Measurements from ENCODE around the gene PITHD1.
"Not testable (repeated sequence)": the region's sequence is repeated elsewhere in the genome, so short reads cannot be mapped to it uniquely, and the experiment has no call there.

The PITHD1 gene

GRCh38 chr1:23774174-23774880 lies 3.9 kb upstream of the PITHD1 start:
- no peak for DNase-seq (ENCODE audit: low read depth)

- DNase-seq (ENCODE audit: low read depth): no peak
These were observed 2.0 kb upstream of the PITHD1 start for GRCh38 chr1:23776217-23776616.

DNA sequence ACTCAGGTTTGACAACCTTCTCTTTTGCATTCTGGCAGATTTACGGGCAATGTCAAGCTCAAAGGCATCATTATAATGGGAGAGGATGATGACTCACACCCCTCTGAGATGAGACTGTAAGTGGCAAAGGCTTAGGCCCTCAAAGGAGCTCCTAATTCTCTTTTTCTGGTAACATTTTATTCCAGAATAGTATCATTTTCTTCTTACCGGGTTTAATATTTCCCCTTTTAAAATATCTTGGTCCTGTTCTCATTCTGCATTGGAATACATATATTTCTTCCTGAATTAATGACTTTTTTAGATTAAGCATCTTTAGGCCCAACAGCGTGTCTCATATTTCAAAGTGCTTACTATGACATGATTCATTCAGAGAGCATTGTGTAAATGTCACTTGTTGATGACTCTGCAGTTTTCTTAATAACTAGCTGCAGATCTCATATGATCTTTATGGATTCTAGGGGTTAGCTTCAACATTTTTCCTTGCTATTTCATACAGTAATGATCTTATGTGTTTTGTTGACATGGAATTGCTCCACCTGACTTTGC lies 1.7 kb downstream of the PITHD1 start:
- DNase-seq (ENCODE audit: low read depth): peak; percentile 81

- not testable (repeated sequence) for DNase-seq (ENCODE audit: low read depth)
These were observed 4.9 kb downstream of the PITHD1 start for GRCh38 chr1:23783141-23783540.

GRCh38 chr1:23784846-23785245 lies 6.6 kb downstream of the PITHD1 start:
- no peak for DNase-seq (ENCODE audit: low read depth)

- no peak for DNase-seq (ENCODE audit: low read depth)
These were observed 9.5 kb downstream of the PITHD1 start for GRCh38 chr1:23787701-23788100.

DNA sequence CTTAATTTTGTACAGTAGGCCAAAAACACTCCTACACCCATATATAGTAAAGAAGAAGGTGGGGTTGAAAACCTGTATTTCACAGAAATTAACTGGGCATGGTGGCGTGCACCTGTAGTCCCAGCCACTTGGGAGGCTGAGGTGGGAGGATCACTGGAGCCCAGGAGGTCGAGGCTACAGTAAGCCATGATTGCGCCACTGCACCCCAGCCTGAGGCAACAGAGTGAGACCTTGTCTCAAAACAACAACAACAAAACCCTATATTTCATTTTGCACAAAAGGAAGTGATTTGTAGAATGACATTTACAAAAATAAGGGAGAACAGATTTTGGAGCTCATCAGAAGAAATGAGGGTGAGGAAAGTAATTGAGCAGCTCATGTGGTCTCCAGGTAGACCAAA lies 10.5 kb downstream of the PITHD1 start:
- no peak for DNase-seq (ENCODE audit: low read depth)

DNA sequence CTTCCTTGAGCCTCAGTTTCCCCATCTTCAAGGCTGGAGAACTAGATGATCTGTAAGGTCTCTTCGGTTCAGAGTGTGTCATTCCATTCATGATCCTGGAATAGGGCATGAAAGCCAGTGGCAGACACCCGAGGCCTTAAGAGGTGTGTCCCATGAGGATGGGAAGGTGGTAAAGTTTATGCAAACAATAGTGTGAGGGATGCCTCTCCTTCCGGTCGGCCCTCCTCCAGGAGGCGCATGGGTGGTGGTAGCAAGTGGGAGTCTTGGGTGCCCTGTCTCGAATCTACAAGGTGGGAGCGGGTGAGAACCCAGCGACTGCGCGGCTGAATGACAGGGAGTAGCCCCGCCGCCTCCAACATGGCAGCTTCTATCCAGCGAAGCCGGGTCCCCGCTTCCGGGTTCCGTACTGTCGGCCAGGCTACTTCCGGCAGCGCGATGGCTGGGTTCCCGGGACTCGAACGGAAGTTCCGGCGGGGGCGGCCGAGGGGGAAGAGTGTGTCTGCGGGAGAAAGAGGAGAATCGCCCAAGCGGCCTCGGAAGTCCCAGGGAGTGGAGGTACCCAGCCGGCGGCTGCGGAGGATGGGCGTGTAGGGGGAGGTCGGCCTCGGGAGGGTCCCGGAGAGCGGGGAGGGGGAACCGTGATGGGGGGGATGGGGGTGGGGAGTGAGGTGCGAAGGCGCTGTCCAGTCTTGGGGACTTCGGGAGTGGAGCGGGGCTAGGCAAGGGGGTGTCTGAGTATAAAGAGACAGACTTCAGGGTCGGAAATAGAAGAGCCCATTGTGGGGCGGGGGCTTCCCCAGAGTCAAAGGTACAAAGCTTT lies 12.7 kb downstream of the PITHD1 start, which contains the start of gene LYPLA2:
TSS of gene LYPLA2 (plus strand) at position 450 of the 820 bp plus-strand sequence. CDS start 1,538 bp downstream, outside the sequence.
- DNase-seq (ENCODE audit: low read depth): peak; percentile 93

- DNase-seq (ENCODE audit: low read depth): peak; percentile 42
These were observed 13.4 kb downstream of the PITHD1 start for GRCh38 chr1:23791516-23792047.

DNA sequence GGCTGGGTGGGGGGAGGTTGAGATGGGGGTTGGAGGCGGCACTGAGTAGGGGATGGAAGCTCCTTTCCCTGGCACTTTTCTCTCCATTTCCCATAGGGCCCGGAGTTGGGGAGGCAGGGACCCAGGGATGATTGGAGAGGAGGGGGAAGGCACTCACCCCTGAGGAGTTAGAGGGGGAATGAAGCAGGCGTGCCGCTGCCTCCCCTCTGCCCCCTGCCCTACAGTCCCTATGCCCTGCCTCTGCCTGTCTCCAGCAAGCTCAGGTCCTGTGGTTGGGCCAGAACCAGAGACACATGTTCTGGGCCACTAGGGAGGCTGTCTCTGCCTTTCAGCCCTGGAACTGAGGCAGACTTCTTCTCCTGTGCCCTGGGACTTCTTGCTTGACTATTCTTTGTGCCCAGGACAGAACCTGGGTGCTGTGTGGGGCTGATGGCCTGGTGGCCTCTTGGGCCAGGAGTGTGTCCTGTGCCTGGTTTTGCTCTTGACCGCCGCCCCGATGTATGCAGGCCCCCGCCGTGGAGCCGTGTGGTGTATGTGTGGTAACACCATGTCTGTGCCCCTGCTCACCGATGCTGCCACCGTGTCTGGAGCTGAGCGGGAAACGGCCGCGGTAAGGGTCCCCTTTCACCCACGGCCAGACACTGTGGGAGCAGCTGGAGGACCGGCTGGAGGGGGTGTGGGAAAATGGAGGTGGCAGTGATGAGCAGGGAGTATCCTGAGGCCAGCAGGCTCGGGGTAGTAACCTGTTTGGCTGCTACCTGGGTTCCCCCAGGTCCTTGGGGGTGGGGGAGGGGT lies 14.1 kb downstream of the PITHD1 start:
- DNase-seq (ENCODE audit: low read depth): no peak

DNA sequence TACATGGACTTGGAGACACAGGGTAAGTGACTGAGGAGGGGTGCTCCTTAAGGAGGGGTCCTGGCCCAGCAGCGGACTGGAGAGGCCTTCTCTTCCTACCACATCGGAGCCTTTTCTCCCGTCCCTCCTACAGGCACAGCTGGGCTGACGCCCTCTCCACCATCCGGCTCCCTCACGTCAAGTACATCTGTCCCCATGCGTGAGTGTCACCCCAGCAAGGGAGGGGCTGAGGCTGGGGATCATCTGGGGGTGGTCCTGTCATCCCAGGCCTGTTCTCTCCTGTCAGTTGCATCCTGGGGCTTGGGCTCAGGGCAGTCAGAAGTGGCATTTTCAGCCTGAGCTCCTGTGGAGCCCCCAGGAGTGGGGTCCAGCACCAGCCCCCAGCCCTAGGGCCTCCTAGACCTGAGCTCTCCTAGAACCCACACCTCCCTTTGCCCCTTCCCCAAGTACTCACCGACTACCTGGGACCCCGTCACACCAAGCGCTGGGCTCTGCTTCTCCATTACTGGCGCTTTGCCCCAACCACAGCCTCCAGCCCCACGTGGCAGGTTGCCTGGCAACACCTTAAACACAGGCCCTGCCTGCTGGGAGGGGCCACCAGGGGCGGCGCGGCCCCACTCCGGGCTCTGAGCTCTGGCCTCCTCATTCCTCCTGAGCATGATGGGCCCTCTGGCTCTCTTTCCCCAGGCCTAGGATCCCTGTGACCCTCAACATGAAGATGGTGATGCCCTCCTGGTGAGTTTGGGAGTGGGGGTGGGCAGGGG lies 15.0 kb downstream of the PITHD1 start:
- DNase-seq (ENCODE audit: low read depth): peak; percentile 38

- DNase-seq (ENCODE audit: low read depth): no peak
These were observed 15.9 kb downstream of the PITHD1 start for GRCh38 chr1:23793861-23794731.

DNA sequence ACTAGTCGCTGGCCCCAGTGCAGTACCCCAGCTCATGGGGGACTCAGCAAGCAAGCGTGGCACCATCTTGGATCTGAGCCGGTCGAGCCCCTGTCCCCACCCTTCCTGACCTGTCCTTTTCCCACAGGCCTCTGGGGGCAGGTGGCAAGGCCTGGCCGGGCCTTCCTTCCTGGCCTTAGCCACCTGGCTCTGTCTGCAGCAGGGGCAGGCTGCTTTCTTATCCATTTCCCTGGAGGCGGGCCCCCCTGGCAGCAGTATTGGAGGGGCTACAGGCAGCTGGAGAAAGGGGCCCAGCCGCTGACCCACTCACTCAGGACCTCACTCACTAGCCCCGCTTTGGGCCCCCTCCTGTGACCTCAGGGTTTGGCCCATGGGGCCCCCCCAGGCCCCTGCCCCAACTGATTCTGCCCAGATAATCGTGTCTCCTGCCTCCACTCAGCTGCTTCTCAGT lies 16.5 kb downstream of the PITHD1 start:
- DNase-seq (ENCODE audit: low read depth): not testable (repeated sequence)

GRCh38 chr1:23795676-23796465 lies 17.7 kb downstream of the PITHD1 start:
- no peak for DNase-seq (ENCODE audit: low read depth)

GRCh38 chr1:23796466-23797271 lies 18.5 kb downstream of the PITHD1 start:
- no peak for DNase-seq (ENCODE audit: low read depth)

DNA sequence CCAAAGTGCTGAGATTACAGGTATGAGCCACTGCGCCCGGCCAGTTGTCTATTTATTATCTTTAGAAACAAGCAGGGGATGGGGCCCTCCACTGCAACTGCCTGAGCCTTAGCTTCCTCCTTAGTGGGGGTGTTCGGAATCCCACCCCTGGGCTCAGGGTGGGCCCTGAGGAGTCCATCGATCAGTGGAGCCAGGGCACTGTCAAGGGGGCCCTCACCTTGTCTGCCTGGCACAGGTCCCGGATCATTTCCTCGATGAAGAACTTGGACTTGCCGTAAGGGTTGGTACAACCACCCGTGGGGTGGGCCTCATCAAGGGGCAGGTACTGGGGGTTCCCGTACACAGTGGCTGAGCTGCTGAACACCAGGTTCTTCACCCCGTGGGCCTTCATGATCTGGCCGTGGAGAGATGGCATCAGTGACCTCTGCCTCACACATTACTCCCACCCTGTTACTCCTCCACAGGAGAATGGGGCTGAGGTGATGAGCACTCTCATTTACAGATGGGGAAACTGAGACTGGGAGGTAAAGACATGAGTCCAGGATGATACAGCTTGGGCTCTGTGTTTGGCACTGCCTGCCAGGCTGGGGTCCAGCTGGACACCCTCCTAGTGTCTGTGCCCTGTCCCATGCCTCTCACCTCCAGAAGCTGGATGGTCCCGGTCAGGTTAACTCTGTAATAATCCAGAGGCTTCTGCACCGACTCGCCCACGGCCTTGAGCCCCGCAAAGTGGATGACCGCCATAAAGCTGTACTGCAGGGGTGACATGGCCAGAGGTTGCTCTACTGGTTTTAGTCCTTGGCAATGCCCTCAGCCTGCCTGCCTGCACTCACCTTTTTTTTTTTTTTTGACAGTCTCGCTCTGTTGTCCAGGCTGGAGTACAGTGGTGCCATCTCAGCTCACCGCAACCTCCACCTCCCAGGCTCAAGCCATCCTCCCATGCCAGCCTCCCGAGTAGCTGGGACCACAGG lies 19.5 kb downstream of the PITHD1 start:
- no peak for DNase-seq (ENCODE audit: low read depth)

DNA sequence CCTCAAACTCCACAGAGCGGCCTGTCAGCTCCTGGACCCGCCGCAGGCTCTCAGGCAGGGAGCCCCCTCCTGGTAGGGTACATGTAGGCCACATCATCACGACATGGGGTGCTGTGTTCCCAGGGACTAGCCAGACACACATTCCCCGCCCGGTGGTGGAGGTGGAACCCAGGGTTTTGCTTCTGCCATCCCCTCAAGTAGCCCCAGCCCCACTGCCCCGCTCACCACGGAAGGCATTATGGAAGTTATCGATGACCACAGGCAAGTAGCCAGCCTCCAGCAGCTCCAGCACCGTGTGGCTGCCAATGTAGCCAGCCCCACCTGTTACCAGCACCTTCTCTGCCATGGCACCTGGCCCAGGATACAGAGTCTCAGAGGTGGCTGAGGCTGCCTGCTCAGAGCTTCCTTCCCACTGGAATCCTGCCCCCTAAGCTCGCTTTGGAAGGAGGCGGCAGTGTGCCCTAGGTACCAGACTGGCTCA lies 20.5 kb downstream of the PITHD1 start:
- DNase-seq (ENCODE audit: low read depth): no peak

Data from ELR (cell line).